WERI-Rb-1 (cell line): Measurements from ENCODE around the gene ACAD8.

Source experiments
- DNase-seq: peaks from one replicate; pipeline ENCODE4 v3.0.0-alpha.2; 2020
- H3K27ac ChIP-seq: fragments of 250-450 bp; sonication (Bioruptor Pico); 2 replicates; pipeline ENCODE4 v1.5.1; 2020; ENCODE audit warnings: mild to moderate bottlenecking, moderate library complexity
- H3K27me3 ChIP-seq: fragments of 250-450 bp; sonication (Bioruptor Pico); 2 replicates; pipeline ENCODE4 v1.5.1; 2021; ENCODE audit warnings: mild to moderate bottlenecking, low read depth, moderate library complexity; ENCODE audit not compliant: insufficient read depth, severe bottlenecking
- H3K36me3 ChIP-seq: fragments of 250-450 bp; sonication (Bioruptor Pico); 2 replicates; pipeline ENCODE4 v1.5.1; 2020; ENCODE audit warnings: mild to moderate bottlenecking, moderate library complexity
- H3K4me3 ChIP-seq: 2 replicates; pipeline ENCODE4 v1.5.1; 2011; ENCODE audit warnings: low read depth, mild to moderate bottlenecking, control low read depth, low read length
- H3K9me3 ChIP-seq: fragments of 250-450 bp; sonication (Bioruptor Pico); 2 replicates; pipeline ENCODE4 v1.5.1; 2021; ENCODE audit warnings: mild to moderate bottlenecking, moderate library complexity; ENCODE audit not compliant: severe bottlenecking
- CTCF ChIP-seq: IDR thresholded peaks from 2 replicates; pipeline ENCODE4 v1.5.1; 2011; ENCODE audit warnings: low read depth, mild to moderate bottlenecking, control low read depth, inconsistent platforms, low read length

Gene ACAD8

GRCh38 chr11:134258577-134258976 is 5.2 kb downstream of the ACAD8 start:
- H3K36me3 ChIP-seq, result peaks cover 40% of the 10 kb centered on the region
- H3K4me3 ChIP-seq, result no peak overlapping the region
- H3K27ac ChIP-seq, result no peak overlapping the region
- H3K27me3 ChIP-seq, result no peaks in the 10 kb centered on the region
- DNase-seq, result no peak
- H3K9me3 ChIP-seq, result no peaks in the 10 kb centered on the region
- TF ChIP-seq CTCF, result no peak

GRCh38 chr11:134260503-134260902 is 7.1 kb downstream of the ACAD8 start:
- no peak for TF ChIP-seq CTCF
- no peaks in the 10 kb centered on the region for H3K27me3 ChIP-seq
- DNase-seq, result no peak
- H3K4me3 ChIP-seq, result no peak overlapping the region
- H3K27ac ChIP-seq, result no peak overlapping the region
- H3K9me3 ChIP-seq, result no peaks in the 10 kb centered on the region
- H3K36me3 ChIP-seq, result peaks cover 40% of the 10 kb centered on the region

DNA sequence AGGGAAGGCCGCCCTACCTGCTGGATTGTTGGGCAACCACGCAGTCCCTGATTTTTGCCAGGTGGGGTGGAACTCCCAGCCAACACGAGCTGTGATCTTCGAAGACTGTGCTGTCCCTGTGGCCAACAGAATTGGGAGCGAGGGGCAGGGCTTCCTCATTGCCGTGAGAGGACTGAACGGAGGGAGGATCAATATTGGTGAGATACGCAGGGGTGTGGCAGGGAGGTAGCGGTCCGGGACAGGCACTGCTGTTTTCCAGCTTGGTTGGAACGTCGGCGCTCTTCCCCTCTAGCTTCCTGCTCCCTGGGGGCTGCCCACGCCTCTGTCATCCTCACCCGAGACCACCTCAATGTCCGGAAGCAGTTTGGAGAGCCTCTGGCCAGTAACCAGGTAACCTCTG is 7.6 kb downstream of the ACAD8 start:
- no peak overlapping the region for H3K27ac ChIP-seq
- no peak for DNase-seq
- H3K36me3 ChIP-seq, result peaks cover 40% of the 10 kb centered on the region
- H3K27me3 ChIP-seq, result no peaks in the 10 kb centered on the region
- no peaks in the 10 kb centered on the region for H3K9me3 ChIP-seq
- H3K4me3 ChIP-seq, result no peak overlapping the region
- no peak for TF ChIP-seq CTCF

DNA sequence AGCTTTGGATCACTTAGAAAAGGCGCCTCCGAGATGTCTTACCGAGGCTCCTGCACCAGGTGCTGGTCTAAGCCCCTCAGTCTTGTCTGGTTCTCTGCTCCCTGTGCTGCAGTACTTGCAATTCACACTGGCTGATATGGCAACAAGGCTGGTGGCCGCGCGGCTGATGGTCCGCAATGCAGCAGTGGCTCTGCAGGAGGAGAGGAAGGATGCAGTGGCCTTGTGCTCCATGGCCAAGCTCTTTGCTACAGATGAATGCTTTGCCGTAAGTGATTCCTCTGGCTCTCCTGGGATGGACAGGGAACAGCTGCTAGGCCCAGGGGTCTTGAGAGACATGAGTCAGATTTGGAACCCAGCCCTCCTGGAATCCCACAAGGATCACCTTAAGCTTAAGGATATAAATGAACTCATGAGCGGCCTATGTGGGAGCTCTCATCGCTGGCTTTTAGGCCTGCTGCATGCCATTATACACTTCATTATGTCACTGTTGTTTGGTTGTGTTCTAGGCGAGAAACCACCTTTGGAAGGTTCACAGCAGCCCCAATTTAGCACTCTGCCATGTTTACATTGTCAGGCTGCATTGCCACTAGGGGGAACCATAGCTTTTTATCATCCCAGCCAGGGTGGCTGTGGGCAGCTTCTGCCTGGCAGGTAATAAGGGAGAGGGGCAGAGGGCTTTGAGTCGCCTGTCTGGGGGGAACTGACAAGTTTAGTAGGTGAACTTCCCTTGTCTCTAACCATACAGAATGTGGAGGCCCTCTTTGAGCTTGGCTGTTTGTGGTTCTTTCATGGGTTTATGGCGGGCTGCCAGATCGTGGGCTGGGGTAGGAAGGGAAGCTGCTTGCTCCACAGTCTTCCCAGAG is 8.5 kb downstream of the ACAD8 start:
- H3K9me3 ChIP-seq, result no peaks in the 10 kb centered on the region
- TF ChIP-seq CTCF, result peak; percentile 74
- no peaks in the 10 kb centered on the region for H3K27me3 ChIP-seq
- H3K36me3 ChIP-seq, result peaks cover 40% of the 10 kb centered on the region
- no peak overlapping the region for H3K4me3 ChIP-seq
- H3K27ac ChIP-seq, result no peak overlapping the region
- DNase-seq, result peak; percentile 48

GRCh38 chr11:134264966-134265764 is 11.8 kb downstream of the ACAD8 start:
- H3K27me3 ChIP-seq, result no peaks in the 10 kb centered on the region
- TF ChIP-seq CTCF, result no peak
- peaks cover 22% of the 10 kb centered on the region for H3K36me3 ChIP-seq
- no peaks in the 10 kb centered on the region for H3K9me3 ChIP-seq
- no peak overlapping the region for H3K27ac ChIP-seq
- DNase-seq, result no peak
- H3K4me3 ChIP-seq, result no peak overlapping the region
